Activated CD8-positive, alpha-beta memory T cell treated with anti-CD3 and anti-CD28 coated beads, Interleukin-2, amount 10 ng/mL, durations not matched to agents 7 days and 5 days (primary cell): Measurements from ENCODE around the gene CDKN1A. TPM values are rescaled to one million over a fixed set of nuclear protein-coding genes. Genes with fewer than 3 reads are reported as not detected.
A peak's percentile ranks its signal among the peaks of the same experiment; 100 is the strongest.

Experiments
- ATAC-seq: fragments of 150-1000 bp; cut with Tn5 transposase; one replicate; pipeline ENCODE4 v1.10.0; 2021; ENCODE audit warnings: moderate library complexity
- CTCF ChIA-PET: fragments of 350-600 bp; sonication (Branson Sonifier 250); formaldehyde crosslinking; loops from one replicate; lab custom pipeline; 2021; ENCODE audit warnings: antibody characterized with exemption; lab: Charles Lee
- DNase-seq: peaks from one replicate; pipeline ENCODE4 v3.0.0-alpha.2; 2020
- H3K27ac Mint-ChIP-seq: one replicate; pipeline ENCODE4 v1.8.0; 2021; ENCODE audit warnings: mild to moderate bottlenecking, mixed read lengths
- H3K27me3 Mint-ChIP-seq: one replicate; pipeline ENCODE4 v1.8.0; 2021; ENCODE audit warnings: mixed read lengths
- H3K36me3 Mint-ChIP-seq: one replicate; pipeline ENCODE4 v1.8.0; 2021; ENCODE audit warnings: mild to moderate bottlenecking, mixed read lengths
- H3K4me1 Mint-ChIP-seq: one replicate; pipeline ENCODE4 v1.8.0; 2021; ENCODE audit warnings: mixed read lengths
- H3K4me3 Mint-ChIP-seq: one replicate; pipeline ENCODE4 v1.8.0; 2021; ENCODE audit warnings: mild to moderate bottlenecking, moderate library complexity, mixed read lengths
- H3K9me3 Mint-ChIP-seq: one replicate; pipeline ENCODE4 v1.8.0; 2022; ENCODE audit warnings: low read depth, mixed read lengths
- total RNA-seq, 2 experiments: library from RNA; stranded (reverse); gene quantifications; one replicate each; pipeline ENCODE4 v1.2.3, GENCODE V29; 2021

Gene CDKN1A
- total RNA-seq, 2 experiments from 2014 or later = 67.5 to 109 TPM

DNA sequence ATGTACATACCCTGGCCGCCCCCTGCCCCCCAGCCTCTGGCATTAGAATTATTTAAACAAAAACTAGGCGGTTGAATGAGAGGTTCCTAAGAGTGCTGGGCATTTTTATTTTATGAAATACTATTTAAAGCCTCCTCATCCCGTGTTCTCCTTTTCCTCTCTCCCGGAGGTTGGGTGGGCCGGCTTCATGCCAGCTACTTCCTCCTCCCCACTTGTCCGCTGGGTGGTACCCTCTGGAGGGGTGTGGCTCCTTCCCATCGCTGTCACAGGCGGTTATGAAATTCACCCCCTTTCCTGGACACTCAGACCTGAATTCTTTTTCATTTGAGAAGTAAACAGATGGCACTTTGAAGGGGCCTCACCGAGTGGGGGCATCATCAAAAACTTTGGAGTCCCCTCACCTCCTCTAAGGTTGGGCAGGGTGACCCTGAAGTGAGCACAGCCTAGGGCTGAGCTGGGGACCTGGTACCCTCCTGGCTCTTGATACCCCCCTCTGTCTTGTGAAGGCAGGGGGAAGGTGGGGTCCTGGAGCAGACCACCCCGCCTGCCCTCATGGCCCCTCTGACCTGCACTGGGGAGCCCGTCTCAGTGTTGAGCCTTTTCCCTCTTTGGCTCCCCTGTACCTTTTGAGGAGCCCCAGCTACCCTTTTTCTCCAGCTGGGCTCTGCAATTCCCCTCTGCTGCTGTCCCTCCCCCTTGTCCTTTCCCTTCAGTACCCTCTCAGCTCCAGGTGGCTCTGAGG, 7.6 kb downstream of the CDKN1A start:
- DNase-seq = no peak
- CTCF ChIA-PET = interaction anchor here (1.2 kb wide), 1 partner anchor 62 kb away, joined by 3 read pairs; no protein-coding TSS in a partner anchor

DNA sequence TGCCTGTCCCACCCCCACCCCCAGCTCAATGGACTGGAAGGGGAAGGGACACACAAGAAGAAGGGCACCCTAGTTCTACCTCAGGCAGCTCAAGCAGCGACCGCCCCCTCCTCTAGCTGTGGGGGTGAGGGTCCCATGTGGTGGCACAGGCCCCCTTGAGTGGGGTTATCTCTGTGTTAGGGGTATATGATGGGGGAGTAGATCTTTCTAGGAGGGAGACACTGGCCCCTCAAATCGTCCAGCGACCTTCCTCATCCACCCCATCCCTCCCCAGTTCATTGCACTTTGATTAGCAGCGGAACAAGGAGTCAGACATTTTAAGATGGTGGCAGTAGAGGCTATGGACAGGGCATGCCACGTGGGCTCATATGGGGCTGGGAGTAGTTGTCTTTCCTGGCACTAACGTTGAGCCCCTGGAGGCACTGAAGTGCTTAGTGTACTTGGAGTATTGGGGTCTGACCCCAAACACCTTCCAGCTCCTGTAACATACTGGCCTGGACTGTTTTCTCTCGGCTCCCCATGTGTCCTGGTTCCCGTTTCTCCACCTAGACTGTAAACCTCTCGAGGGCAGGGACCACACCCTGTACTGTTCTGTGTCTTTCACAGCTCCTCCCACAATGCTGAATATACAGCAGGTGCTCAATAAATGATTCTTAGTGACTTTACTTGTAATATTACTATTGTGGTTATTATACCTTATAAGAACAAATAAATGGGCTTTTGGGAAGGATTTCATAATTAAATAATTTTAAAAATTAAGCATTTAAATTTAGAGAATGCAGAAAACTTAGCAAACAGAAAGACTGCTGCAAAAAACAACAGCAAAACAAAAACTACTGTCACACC, 8.4 kb downstream of the CDKN1A start:
- no peak overlapping the region for H3K4me3 Mint-ChIP-seq
- peaks cover 30% of the 10 kb centered on the region for H3K4me1 Mint-ChIP-seq
- DNase-seq = no peak
- ATAC-seq = no peak
- CTCF ChIA-PET = interaction anchor here (1.2 to 2.1 kb wide), 2 partner anchors 37 to 63 kb away, joined by 3 to 7 read pairs; no protein-coding TSS in a partner anchor
- H3K36me3 Mint-ChIP-seq = peaks cover 40% of the 10 kb centered on the region
- no peaks in the 10 kb centered on the region for H3K27me3 Mint-ChIP-seq
- H3K9me3 Mint-ChIP-seq = no peaks in the 10 kb centered on the region
- no peak overlapping the region for H3K27ac Mint-ChIP-seq

More for the DNA sequence above, 7.6 kb downstream of the CDKN1A start:
- no peak overlapping the region for H3K27ac Mint-ChIP-seq
- H3K4me1 Mint-ChIP-seq = peaks cover 25% of the 10 kb centered on the region
- no peaks in the 10 kb centered on the region for H3K9me3 Mint-ChIP-seq
- H3K36me3 Mint-ChIP-seq = peaks cover 42% of the 10 kb centered on the region
- H3K4me3 Mint-ChIP-seq = no peak overlapping the region
- ATAC-seq = no peak
- H3K27me3 Mint-ChIP-seq = no peaks in the 10 kb centered on the region

DNA sequence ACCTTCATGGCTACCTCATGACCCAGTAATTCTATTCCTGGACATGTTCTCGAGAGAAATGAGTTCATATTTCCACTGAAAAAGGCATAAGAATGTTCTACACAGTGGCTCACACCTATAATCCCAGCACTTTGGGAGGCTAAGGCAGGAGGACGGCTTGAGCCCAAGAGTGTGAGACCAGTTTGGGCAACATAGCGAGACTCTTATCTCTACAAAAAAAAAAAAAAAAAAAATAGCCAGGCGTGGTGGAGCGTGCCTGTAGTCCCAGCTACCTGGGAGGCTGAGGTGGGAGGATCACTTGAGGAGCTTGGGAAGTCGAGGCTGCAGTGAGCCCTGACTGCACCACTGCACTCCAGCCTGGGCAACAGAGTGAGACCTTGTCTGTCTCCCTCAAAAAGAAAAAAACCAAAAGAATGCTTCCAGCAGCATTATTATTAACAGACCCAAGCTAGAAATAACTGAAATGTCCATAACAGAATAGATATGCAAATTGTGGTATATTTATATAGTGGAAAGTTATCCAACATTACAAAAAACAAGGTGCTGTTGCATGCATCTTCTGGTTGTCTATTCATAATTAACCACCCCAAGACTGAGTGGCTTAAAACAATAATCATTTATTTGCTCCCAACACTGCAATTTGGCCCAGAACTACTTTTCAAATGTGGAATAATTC, 9.7 kb downstream of the CDKN1A start:
- Mint-ChIP-seq H3K4me1 (peaks cover 28% of the 10 kb centered on the region), H3K4me3 (no peak overlapping the region), H3K36me3 (peaks cover 34% of the 10 kb centered on the region), H3K27ac (no peak overlapping the region), H3K9me3 (no peaks in the 10 kb centered on the region), H3K27me3 (no peaks in the 10 kb centered on the region)
- CTCF ChIA-PET = interaction anchor here (2.1 kb wide), 1 partner anchor 36 kb away, joined by 7 read pairs; no protein-coding TSS in a partner anchor
- ATAC-seq = no peak
- DNase-seq = no peak

DNA sequence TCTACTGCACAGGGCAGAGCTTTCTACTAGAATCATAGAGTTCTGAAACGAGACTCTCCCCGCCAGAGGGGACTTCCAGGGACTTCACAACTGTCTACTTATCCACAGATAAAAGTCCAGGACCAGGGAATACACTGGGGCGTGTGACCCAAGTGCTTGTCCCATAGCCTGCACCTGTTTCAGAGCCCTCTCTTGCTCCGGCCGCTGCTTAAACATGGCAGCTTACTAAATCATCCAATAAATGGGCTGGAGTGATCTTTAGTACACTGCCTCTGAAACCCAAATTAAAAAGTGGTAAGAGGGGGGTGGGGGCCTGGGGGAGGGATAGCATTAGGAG, 10.2 kb downstream of the CDKN1A start:
- no peak overlapping the region for H3K4me3 Mint-ChIP-seq
- no peak for ATAC-seq
- H3K9me3 Mint-ChIP-seq = no peaks in the 10 kb centered on the region
- H3K4me1 Mint-ChIP-seq = peaks cover 29% of the 10 kb centered on the region
- no peak overlapping the region for H3K27ac Mint-ChIP-seq
- CTCF ChIA-PET = interaction anchor here (2.1 kb wide), 1 partner anchor 36 kb away, joined by 7 read pairs; no protein-coding TSS in a partner anchor
- no peaks in the 10 kb centered on the region for H3K27me3 Mint-ChIP-seq
- no peak for DNase-seq
- peaks cover 29% of the 10 kb centered on the region for H3K36me3 Mint-ChIP-seq

DNA sequence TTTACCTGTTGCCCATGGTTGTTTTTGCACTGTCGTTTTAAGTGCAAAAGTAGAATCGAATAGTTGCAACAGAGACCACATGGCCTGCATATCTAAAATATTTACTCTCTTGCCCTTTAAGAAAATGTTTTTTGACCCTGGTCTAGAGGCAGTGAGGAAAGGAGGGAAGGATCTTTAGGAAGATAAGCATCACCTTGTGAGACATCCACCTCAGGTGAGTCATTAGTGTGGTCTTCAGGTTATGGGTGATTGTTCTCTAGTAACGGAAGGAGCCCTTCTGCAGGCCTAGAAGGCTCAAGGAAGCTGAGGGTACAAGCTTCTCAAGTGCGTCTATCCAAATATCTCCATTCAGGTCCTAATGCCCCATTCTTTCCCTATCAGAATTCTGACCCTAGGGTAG, 12.5 kb downstream of the CDKN1A start:
- Mint-ChIP-seq H3K36me3 (peaks cover 8% of the 10 kb centered on the region), H3K9me3 (no peaks in the 10 kb centered on the region), H3K27ac (no peak overlapping the region), H3K4me1 (peaks cover 41% of the 10 kb centered on the region), H3K4me3 (no peak overlapping the region), H3K27me3 (no peaks in the 10 kb centered on the region)
- no peak for ATAC-seq
- DNase-seq = no peak
- CTCF ChIA-PET = interaction anchor here (1.0 to 1.4 kb wide), 6 partner anchors 9 to 160 kb away, joined by 3 to 8 read pairs (median 4); no protein-coding TSS in a partner anchor

DNA sequence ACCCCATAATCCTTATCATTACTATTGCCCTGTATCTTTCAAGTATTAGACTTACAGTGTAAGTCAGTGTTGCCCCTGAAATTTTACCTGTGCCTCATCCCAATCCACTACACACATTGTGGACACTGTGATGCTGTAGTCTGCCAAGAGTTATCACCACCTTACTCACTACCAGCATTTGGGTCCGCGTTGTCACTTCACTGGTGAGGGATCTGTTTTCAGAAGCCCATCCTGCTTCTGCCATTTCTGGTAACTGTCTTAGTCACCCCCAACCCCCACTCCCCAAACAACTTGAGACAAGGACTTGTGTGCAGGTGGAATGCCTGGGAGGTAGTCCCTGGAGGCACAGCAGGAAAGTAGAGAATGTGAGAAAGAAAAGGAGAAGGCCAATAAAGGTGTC, 13.1 kb downstream of the CDKN1A start:
- no peaks in the 10 kb centered on the region for H3K27me3 Mint-ChIP-seq
- H3K9me3 Mint-ChIP-seq = no peaks in the 10 kb centered on the region
- CTCF ChIA-PET = interaction anchor here (1.0 to 1.8 kb wide), 6 partner anchors 10 to 159 kb away, joined by 3 to 5 read pairs (median 4); partner anchors contain the start of gene CDKN1A
- no peak overlapping the region for H3K4me3 Mint-ChIP-seq
- ATAC-seq (no peak), DNase-seq (no peak)
- peaks cover 5% of the 10 kb centered on the region for H3K36me3 Mint-ChIP-seq
- peak overlapping the region; percentile 77 for H3K27ac Mint-ChIP-seq
- peaks cover 46% of the 10 kb centered on the region for H3K4me1 Mint-ChIP-seq

DNA sequence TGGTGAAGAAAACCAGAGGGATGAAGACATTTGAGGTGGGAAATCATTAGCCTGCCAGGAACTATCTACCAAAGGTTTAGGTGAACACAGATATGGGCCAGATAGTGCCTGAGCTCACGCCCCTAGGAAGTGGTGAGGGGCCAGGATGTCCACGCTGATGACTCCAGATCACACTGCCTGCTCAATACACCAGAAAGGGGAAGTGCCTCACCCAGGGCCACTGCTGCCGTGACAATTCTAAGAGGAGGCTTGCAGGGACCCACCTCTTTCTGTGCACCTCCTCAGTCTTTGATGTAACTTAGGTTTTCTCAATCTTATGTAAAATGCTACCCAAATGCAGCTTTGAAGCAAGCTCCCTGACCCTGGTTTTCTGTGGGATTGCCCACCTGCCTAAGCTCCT, 13.7 kb downstream of the CDKN1A start:
- Mint-ChIP-seq H3K27me3 (no peaks in the 10 kb centered on the region), H3K27ac (peak overlapping the region; percentile 77), H3K9me3 (no peaks in the 10 kb centered on the region), H3K4me1 (peaks cover 51% of the 10 kb centered on the region), H3K4me3 (no peak overlapping the region), H3K36me3 (peaks cover 2% of the 10 kb centered on the region)
- ATAC-seq = peak; percentile 88
- DNase-seq = peak; percentile 84
- CTCF ChIA-PET = interaction anchor here (1.2 to 1.8 kb wide), 6 partner anchors 11 to 159 kb away, joined by 4 to 9 read pairs (median 5); partner anchors contain the start of gene CDKN1A

DNA sequence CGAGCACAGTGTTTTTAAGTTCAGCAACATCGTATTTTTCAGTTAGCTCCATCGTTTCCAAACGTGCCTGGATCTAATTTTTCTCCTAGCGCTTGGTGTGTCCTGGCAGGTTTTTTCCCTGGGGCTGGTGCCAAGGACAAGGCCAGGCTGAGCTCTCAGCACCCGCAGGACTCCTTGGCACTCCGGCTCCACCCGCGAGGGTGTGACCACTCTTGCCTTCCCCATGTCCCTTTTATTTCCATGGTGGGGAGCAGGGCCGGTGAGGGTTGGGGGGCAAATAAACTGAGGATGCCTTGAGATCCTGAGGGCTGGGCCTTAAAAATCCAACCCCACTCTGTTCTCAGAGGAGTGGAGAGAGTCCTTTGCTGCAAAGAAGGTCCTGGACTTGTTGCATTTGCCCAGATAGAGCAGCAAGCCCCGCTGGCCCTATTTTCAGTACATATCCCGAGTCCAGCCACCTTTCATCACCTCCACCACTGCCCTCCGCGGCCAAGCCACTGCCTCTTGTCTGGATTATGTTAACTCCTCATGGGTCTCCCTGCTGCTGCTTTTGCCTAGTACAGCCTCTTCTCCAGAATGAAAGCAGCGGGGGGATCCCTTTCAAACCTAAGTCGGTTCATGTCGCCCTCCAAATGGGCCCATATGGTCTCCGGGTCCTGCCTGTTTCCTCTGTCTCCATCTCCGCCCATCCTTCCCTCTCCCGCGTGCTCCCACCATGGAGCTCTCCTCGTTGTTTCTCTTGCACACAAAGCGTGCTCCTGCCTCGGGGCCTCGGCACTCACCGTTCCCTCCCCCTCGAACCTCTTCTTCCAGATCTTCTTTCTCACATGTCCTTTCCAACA, 14.6 kb downstream of the CDKN1A start:
- no peaks in the 10 kb centered on the region for H3K27me3 Mint-ChIP-seq
- peak overlapping the region; percentile 77 for H3K27ac Mint-ChIP-seq
- ATAC-seq (no peak), DNase-seq (no peak)
- no peaks in the 10 kb centered on the region for H3K9me3 Mint-ChIP-seq
- no peak overlapping the region for H3K4me3 Mint-ChIP-seq
- CTCF ChIA-PET = interaction anchor here (1.2 to 1.8 kb wide), 5 partner anchors 12 to 77 kb away, joined by 4 to 9 read pairs (median 5); partner anchors contain the start of gene CDKN1A
- peaks cover 2% of the 10 kb centered on the region for H3K36me3 Mint-ChIP-seq
- peaks cover 51% of the 10 kb centered on the region for H3K4me1 Mint-ChIP-seq

DNA sequence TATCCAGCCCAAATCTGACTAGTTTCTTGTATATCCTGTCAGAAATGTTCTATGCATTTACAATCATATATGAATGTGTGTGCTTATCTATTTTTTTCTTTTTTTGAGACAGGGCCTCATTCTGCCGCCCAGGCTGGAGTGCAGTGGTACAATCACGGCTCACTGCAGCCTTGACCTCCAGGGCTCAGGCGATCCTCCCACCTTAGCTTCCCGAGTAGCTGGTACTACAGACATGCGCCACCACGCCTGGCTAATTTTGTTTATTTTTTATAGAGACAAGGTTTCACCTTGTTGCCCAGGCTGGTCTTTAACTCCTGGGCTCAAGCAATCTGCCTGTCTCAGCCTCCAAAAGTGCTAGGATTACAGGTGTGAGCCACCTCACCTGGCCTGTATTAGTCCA, 16.1 kb downstream of the CDKN1A start:
- Mint-ChIP-seq H3K27ac (no peak overlapping the region), H3K9me3 (no peaks in the 10 kb centered on the region), H3K4me1 (peaks cover 51% of the 10 kb centered on the region), H3K36me3 (peaks cover 2% of the 10 kb centered on the region), H3K4me3 (no peak overlapping the region), H3K27me3 (no peaks in the 10 kb centered on the region)
- CTCF ChIA-PET = interaction anchor here (0.6 to 1.5 kb wide), 5 partner anchors 10 to 185 kb away, joined by 3 to 6 read pairs (median 3); no protein-coding TSS in a partner anchor
- no peak for DNase-seq
- ATAC-seq = no peak

DNA sequence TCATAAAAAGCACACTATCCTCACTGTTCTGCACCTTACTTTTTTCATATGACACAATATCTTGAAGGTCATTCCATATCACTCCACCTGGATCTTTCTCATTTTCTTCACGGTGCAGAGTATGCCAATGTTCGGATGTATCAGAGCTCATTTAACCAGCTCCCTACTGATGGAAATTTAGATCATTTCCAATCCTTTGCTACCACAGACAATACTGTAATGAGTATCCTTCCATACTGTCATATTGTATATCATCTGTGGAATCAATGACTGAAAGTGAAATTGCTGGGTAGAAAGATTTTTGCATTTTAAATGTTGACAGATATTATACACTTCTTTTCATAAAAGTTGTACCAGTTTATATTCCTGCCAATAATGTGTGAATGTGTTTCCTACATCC, 16.9 kb downstream of the CDKN1A start:
- Mint-ChIP-seq H3K9me3 (no peaks in the 10 kb centered on the region), H3K4me3 (no peak overlapping the region), H3K36me3 (peaks cover 2% of the 10 kb centered on the region), H3K27ac (peak overlapping the region; percentile 0), H3K27me3 (no peaks in the 10 kb centered on the region), H3K4me1 (peaks cover 51% of the 10 kb centered on the region)
- DNase-seq = no peak
- ATAC-seq = peak; percentile 52
- CTCF ChIA-PET = interaction anchor here (0.8 to 1.5 kb wide), 5 partner anchors 11 to 80 kb away, joined by 3 to 6 read pairs (median 3); no protein-coding TSS in a partner anchor

DNA sequence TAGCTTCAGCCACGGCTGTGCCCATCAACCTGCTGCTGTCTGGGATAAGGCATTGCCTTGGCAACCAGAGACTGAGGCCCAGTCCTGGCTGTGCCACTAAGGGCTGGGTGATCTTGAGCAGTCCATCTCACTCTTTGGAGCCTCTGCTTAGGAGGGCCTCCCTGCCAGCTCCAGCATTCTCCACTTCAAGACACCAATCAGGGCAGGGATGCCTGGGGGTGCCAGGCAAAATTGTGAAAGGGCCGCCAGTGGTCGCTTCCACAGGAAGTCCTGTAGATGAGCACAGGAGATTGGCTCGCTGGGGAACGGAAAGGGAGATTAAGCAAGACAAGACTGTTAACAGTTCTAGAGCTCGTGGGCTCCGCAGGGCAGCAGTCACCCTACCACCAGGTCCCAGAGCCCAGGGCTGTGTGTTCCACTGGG, 19.0 kb downstream of the CDKN1A start, which contains the start of gene RAB44:
RAB44 (plus strand) TSS at position 346 of the 423 bp plus-strand sequence. CDS start 6,410 bp downstream, outside the sequence.
- no peak within 1 kb of the TSS for H3K4me3 Mint-ChIP-seq
- no peak for ATAC-seq
- H3K27me3 Mint-ChIP-seq = no peaks in the 10 kb centered on the region
- no peak for DNase-seq
- CTCF ChIA-PET = interaction anchor here (0.9 to 1.7 kb wide), 4 partner anchors 9 to 82 kb away, joined by 3 to 5 read pairs (median 3); partner anchors contain the start of gene CDKN1A
- peaks cover 2% of the 10 kb centered on the region for H3K36me3 Mint-ChIP-seq
- H3K4me1 Mint-ChIP-seq = peaks cover 41% of the 10 kb centered on the region
- H3K9me3 Mint-ChIP-seq = no peaks in the 10 kb centered on the region
- no peak within 1 kb of the TSS for H3K27ac Mint-ChIP-seq

DNA sequence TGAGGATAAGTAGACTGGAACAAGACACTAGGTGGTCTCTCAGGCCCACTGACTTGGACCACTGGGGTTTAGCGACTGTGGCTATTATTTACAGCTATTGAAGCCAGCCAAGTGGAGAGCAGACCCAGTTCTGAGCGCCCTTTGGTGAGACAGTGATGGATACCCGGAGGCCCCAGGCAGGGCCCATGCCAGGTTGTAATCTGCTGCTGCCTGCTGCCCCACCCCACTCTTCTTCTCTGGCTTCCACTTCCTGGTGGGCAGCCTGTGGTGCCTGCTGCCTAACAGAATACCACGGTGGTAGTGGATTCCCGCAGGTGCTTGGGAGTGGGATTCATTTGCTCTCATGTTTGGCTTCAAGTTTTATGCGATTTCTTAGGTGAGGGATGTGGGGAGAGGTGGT, 19.7 kb downstream of the CDKN1A start:
- Mint-ChIP-seq H3K9me3 (no peaks in the 10 kb centered on the region), H3K4me3 (no peak overlapping the region), H3K36me3 (peaks cover 2% of the 10 kb centered on the region), H3K27ac (no peak overlapping the region), H3K27me3 (no peaks in the 10 kb centered on the region), H3K4me1 (peaks cover 35% of the 10 kb centered on the region)
- DNase-seq (no peak), ATAC-seq (no peak)
- CTCF ChIA-PET = interaction anchor here (1.4 to 1.7 kb wide), 2 partner anchors 15 to 83 kb away, joined by 3 to 5 read pairs; no protein-coding TSS in a partner anchor
